Islet of Langerhans (tissue), 1 donor: Measurements from ENCODE around the gene ABHD14A.

Experiments
- FAIRE-seq: peaks from one replicate; lab custom pipeline; 2011; peaks lifted over from hg19 to GRCh38; lab: Jason Lieb, UNC

Gene ABHD14A

GRCh38 chr3:51997172-51997571 lies 22.3 kb downstream of the ABHD14A start:
- no peak for FAIRE-seq

- no peak for FAIRE-seq
Measured at GRCh38 chr3:51997935-51998596, 23.2 kb downstream of the ABHD14A start.

- no peak for FAIRE-seq
Measured at GRCh38 chr3:51998774-51999173, 23.9 kb downstream of the ABHD14A start.

- no peak for FAIRE-seq
Measured at GRCh38 chr3:51999846-52000245, 25.0 kb downstream of the ABHD14A start.

- FAIRE-seq = no peak
Measured at GRCh38 chr3:52001443-52001974, 26.6 kb downstream of the ABHD14A start.

GRCh38 chr3:52002748-52003147 lies 27.9 kb downstream of the ABHD14A start:
- no peak for FAIRE-seq

- FAIRE-seq = no peak
Measured at GRCh38 chr3:52004163-52004787, 29.4 kb downstream of the ABHD14A start.

GRCh38 chr3:52004906-52005395 lies 30.1 kb downstream of the ABHD14A start:
- FAIRE-seq = no peak

- FAIRE-seq = no peak
Measured at GRCh38 chr3:52005571-52005986, 30.7 kb downstream of the ABHD14A start.

GRCh38 chr3:52006017-52006819 lies 31.4 kb downstream of the ABHD14A start:
- no peak for FAIRE-seq

GRCh38 chr3:52006820-52007133 lies 31.9 kb downstream of the ABHD14A start:
- FAIRE-seq = no peak

- FAIRE-seq = no peak
Measured at GRCh38 chr3:52007291-52007690, 32.4 kb downstream of the ABHD14A start.

- no peak for FAIRE-seq
Measured at GRCh38 chr3:52010431-52010830, 35.6 kb downstream of the ABHD14A start.

GRCh38 chr3:52012699-52013098 lies 37.8 kb downstream of the ABHD14A start:
- FAIRE-seq = no peak

GRCh38 chr3:52013802-52014598 lies 39.1 kb downstream of the ABHD14A start:
- FAIRE-seq = no peak

- FAIRE-seq = no peak
Measured at GRCh38 chr3:52014613-52015012, 39.7 kb downstream of the ABHD14A start.

GRCh38 chr3:52015438-52016228 lies 40.8 kb downstream of the ABHD14A start:
- FAIRE-seq = no peak

- FAIRE-seq = no peak
Measured at GRCh38 chr3:52017586-52017985, 42.7 kb downstream of the ABHD14A start.

GRCh38 chr3:52018319-52019000 lies 43.6 kb downstream of the ABHD14A start:
- no peak for FAIRE-seq

- no peak for FAIRE-seq
Measured at GRCh38 chr3:52019352-52020080, 44.7 kb downstream of the ABHD14A start.
